Adipose tissue (tissue), 3 donors: ENCODE results near the gene ZYG11B. TPM values are rescaled to one million over a fixed set of nuclear protein-coding genes. Genes with fewer than 3 reads are reported as not detected.
"Not testable (repeated sequence)": the region's sequence is repeated elsewhere in the genome, so short reads cannot be mapped to it uniquely, and the experiment has no call there.

Experiments used
- H3K27ac ChIP-seq: one replicate; pipeline ENCODE4 v1.5.1; 2013; ENCODE audit warnings: low read depth, low read length
- WGBS, 3 donors: extraction: QIAGEN DNeasy Blood & Tissue Kit; methylation state at CpG; one replicate each; pipeline ENCODE4 v1.1.7; 2013; 5-methylcytosine and 5-hydroxymethylcytosine counted together
- polyA plus RNA-seq, 3 donors: library from polyadenylated mRNA; stranded (reverse); fragments of 200-250 nt; gene quantifications; one replicate each; pipeline ENCODE4 v1.2.3, GENCODE V29; 2013
- donor health status: healthy with polysubstance abuse.
- donor health status: Bipolar disorder and iron deficiency.
- donor health status: healthy.

Gene ZYG11B
- polyA plus RNA-seq, 3 donors, result 2.8 to 8.8 (median 6.9) TPM

DNA sequence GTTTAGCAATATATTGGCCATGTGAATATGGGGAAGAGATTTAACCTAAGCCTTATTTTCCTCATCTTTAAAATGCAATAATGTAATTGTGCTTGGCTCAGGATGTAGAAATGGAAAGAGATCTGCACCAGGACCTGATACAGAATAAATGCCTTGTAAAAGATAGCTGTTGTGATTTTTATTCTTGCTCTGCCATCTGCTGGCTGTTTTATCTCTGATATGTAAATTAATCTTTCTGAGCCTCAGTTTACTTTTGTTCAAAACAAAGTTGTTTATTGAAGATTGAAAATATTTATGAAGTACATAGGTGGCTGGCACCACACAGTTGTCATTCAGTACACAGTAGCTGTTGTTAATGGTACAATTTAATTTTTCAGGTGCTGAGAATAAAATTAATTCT lies 21.9 kb downstream of the ZYG11B start:
- no peak overlapping the region for H3K27ac ChIP-seq

DNA sequence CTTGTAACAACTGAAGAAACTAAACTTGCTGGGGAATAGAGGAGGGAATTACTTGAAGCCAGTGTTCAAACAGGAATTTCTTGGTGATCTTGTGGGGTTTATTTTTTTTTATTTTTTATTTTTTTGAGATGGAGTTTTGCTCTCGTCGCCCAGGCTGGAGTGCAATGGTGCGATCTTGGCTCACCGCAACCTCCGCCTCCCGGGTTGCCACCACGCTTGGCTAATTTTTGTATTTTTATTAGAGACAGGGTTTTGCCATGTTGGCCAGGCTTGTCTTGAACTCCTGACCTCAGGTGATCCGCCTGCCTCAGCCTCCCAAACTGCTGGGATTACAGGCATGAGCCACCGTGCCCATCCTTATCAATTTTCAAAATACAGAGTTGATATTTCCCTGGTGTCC lies 23.2 kb downstream of the ZYG11B start:
- not testable (repeated sequence) for H3K27ac ChIP-seq
- 90 to 93% (median 90%) methylated on average over 9 of the region's 9 CpGs for WGBS, 3 donors

DNA sequence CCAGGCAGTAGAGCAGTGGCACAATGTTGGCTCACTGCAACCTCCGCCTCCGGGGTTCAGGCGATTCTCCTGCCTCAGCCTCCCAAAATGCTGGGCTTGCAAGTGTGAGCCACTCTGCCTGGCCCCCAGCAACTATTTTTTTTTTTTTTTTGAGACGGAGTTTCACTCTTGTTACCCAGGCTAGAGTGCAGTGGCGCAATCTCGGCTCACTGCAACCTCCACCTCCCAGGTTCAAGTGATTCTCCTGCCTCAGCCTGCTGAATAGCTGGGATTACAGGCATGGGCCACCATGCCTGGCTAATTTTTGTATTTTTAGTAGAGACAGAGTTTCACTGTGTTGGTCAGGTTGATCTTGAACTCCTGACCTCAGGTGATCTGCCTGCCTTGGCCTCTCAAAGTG lies 23.9 kb downstream of the ZYG11B start:
- not testable (repeated sequence) for H3K27ac ChIP-seq
- 85 to 96% (median 89%) methylated on average over 6 of the region's 6 CpGs for WGBS, 3 donors

DNA sequence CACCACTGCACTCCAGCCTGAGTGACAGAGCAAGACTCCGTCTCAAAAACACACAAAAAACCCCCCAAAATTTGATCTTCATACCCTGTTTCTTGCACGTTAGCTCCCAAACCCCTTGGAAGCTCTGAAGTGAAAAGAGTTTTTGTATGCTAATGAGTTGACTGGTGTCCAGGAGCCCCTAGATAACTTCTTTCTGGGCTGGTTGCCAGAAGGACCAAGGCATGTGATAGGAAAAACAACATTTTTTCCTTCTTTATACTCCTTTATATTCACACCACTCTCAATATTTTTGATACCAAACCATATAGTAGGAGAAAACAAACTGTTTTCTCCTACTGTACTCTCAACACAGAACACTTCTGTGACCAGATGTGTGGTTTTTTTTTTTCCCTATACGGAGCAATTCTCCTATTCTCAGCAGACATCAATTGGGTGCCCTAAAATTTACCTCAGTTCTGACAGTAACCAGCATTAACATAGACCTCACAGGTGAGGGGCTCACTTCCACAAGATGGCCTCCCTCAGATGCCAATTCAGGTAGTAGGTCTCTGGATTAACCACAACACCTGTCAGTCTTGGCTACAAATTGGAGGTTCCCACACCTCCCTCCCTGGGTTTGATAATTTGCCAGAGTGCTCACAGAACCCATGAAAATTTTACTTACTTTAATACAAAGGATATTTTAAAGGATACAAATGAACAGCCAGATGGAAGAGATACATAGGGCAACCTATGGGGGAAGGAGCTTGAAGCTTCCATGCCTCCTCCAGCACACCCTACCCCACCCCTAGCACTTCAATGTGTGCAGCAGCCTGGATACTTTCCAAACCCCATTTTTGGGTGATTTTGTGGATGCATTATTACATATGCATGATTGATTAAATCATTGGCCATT lies 25.6 kb downstream of the ZYG11B start:
- WGBS, 3 donors, result 8 to 27% (median 17%) methylated on average over 3 of the region's 3 CpGs
- no peak overlapping the region for H3K27ac ChIP-seq

DNA sequence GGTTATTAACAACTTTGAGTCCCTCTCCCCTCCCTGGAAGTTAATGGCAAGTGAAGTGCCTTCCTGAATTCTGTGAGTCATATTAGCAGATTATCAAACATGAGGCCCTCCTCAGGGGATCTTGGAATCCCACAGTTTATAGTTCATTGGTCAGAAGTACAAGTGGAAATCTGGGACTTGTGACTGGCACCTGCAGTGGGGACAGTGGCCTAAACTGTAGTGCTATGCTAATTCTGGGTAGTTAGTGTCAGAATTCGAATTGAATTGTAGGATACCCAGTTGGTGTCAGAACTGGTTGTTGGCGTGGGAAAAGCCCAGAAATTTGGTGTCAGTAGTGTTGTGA lies 26.2 kb downstream of the ZYG11B start:
- 91 to 95% (median 92%) methylated on average over 2 of the region's 2 CpGs for whole genome bisulfite sequencing, 3 donors
- no peak overlapping the region for H3K27ac ChIP-seq

DNA sequence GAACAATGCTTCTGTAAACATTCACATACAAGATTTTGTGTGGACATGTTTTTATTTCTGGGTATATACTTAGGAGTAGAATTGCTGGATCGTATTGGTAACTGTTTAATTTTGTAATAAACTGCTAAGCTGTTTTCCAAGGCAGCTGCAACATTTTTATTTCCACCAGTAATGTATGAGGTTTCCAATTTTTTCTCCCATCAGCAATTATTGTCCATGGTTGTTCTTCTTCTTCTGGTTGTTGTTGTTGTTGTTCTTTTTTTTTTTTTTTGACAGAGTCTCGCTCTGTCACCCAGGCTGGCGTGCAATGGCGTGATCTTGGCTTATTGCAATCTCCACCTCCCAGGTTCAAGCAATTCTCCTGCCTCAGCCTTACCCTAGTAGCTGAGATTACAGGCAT lies 26.9 kb downstream of the ZYG11B start:
- WGBS, 3 donors, result 90 to 98% (median 96%) methylated on average over 4 of the region's 4 CpGs
- H3K27ac ChIP-seq, result no peak overlapping the region

DNA sequence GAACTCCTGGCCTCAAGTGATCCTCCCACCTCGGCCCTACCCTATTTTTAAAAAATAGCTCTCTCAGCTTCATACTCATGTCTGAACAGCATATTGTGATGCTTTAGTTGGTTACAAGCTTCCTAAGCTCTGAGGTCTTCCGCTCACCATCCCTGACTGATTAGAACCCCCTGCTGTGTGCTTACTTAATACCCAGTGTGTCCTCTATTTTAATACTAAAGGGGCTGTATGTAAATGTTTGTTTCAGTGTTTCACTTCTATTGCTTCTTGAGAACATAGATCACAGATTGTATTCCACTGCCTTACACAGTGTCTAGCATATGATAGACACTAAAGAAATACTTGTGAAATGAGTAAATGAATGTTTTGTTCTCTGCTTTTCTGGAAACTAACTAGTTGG lies 29.8 kb downstream of the ZYG11B start:
- WGBS, 3 donors, result 95 to 99% (median 97%) methylated on average over 2 of the region's 2 CpGs
- H3K27ac ChIP-seq, result no peak overlapping the region

DNA sequence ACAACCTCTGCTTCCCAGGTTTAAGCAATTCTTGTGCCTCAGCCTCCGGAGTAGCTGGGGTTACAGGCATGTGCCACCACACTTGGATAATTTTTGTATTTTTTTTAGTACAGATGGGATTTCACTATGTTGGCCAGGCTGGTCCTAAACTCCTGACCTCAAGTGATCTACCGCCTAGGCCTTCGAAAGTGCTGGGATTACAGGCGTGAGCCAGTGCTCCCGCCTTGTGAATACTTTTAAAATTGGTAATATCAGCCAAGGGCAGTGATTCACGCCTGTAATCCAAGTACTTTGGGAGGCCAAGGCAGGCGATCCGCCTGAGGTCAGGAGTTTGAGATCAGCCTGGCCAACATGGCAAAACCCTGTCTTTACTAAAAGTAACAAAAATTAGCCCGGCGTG lies 33.7 kb downstream of the ZYG11B start:
- 95 to 98% (median 96%) methylated on average over 10 of the region's 10 CpGs for WGBS, 3 donors
- no peak overlapping the region for H3K27ac ChIP-seq

DNA sequence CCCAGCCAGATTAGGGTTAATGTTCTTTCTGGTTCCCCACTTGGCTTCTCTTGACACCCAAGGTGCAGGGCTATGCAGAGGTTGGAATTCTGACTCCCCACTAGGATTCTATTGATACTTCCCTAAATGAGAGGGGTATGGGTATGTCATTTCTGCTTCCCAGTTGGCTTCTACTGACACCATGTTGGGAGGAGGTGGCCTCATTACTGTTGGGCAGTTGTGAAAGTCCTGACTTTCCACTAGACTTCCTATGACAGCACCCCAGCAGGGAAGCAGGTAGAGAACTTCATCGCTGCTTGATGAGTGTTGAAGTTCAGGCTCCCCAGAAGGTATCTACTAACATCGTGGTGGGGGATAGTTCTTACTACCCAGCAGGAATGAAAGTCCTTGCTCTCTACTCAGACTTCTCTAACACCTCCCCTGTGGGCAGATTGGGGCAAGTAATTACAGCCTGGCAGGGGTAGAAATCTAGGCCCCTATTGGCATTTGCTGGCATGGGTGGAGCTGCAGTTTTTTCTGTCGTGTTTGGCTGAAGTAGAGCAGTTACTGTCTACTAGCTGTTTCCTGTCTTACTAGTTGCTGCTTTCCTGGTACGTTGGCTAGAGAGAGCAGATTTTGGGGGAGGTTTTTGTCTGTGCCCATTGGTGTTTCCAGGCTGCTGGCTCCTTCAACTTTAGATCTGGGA lies 41.5 kb downstream of the ZYG11B start:
- WGBS, 3 donors, result 55 to 95% (median 66%) methylated on average over 4 of the region's 4 CpGs
- H3K27ac ChIP-seq, result no peak overlapping the region

DNA sequence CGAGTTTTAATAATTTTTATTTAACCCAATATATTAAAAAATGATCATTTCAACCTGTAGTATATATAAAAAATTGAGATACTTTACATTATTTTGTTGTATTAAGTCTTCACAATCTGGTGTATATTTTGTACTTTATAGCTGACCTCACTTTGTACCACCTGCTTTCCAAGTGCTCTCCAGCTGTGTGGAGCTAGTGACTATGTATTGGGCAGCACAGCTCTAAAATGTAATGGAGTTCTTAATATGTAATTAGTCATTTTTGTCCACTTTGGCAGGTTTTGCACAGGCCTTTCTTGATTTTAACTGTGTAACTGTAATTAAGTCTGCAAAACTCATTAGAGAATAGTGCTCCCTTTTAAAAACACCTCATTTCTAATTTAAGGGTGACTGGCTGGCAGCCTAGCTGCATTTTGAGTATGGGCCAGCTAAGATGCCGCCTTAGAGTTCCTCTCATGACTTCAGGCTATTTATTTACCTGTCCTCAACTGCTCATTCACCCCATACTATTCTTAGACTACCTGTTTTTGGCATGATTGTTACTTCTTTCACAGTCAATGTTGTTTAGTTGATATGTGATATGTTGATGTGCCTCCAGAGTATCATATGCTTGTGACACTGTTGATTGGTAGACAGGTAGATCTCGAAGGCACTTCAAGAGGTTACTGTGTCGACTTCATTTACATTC lies 43.2 kb downstream of the ZYG11B start:
- no peak overlapping the region for H3K27ac ChIP-seq
- 86 to 92% (median 87%) methylated on average over 4 of the region's 4 CpGs for WGBS, 3 donors

DNA sequence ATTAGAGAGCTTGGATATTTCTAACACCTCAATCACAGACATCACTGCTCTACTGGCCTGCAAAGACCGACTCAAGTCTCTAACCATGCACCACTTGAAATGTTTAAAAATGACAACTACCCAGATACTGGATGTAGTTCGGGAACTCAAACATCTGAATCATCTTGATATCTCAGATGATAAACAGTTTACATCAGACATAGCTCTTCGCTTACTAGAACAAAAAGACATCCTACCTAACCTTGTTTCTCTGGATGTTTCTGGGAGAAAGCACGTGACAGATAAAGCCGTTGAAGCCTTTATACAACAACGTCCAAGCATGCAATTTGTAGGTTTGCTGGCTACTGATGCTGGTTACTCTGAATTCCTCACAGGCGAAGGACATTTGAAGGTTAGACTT lies 45.1 kb downstream of the ZYG11B start:
- H3K27ac ChIP-seq, result no peak overlapping the region
- 83 to 93% (median 89%) methylated on average over 7 of the region's 7 CpGs for WGBS, 3 donors

DNA sequence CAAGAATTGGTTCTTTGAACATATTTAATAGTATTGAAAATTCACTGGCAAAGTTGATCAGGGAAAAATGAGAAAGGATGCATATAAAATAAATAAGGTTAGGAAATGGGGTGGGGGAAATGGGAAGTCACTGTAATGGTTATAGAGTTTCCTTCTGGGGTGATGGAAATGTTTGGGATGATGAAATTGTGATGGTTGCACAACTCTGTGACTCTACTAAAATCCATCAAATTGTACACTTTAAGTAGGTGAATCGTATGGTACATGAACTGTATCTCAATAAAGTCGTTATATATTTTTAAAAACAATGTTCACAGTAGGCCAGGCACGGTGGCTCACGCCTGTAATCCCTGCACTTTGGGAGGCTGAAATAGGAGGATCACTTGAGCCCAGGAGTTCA lies 59.9 kb downstream of the ZYG11B start:
- WGBS, 3 donors, result 94 to 99% (median 97%) methylated on average over 4 of the region's 4 CpGs
- H3K27ac ChIP-seq, result no peak overlapping the region

DNA sequence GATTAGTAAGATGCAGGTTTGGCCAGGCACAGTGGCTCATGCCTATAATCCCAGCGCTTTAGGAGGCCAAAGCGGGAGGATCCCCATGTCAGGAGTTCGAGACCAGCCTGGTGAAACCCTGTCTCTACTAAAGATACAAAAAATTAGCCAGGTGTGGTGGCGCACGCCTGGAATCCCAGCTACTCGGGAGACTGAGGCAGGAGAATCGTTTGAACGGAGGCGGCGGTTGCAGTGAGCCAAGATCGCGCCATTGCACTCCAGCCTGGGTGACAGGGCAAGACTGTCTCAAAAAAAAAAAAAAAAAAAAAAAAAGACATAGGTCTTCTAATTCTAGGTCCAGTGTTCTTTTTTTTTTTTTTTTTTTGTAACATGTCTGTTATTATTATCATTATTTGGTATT lies 64.2 kb downstream of the ZYG11B start:
- WGBS, 3 donors, result 97 to 99% (median 97%) methylated on average over 12 of the region's 12 CpGs
- H3K27ac ChIP-seq, result not testable (repeated sequence)

DNA sequence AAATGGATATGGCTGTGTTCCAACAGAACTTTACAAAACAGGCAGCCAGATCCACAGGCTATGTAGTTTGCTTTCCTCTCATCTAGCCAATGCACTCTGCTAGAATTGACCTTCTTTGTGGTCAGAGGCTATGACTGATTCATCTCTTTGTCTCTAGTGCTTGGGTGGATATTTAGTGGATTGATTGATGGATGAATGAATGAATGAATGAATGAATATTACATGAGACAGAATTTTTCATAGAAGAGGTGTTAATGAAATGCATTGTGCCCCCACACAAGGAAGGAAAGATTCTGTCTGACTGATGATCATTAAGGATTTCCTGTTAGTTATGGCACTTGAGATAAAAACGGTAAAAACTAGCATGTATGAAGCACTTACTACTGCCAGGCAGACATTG lies 65.8 kb downstream of the ZYG11B start:
- no peak overlapping the region for H3K27ac ChIP-seq
- WGBS, 3 donors, result 32 to 68% (median 66%) methylated on average over 1 of the region's 1 CpG

DNA sequence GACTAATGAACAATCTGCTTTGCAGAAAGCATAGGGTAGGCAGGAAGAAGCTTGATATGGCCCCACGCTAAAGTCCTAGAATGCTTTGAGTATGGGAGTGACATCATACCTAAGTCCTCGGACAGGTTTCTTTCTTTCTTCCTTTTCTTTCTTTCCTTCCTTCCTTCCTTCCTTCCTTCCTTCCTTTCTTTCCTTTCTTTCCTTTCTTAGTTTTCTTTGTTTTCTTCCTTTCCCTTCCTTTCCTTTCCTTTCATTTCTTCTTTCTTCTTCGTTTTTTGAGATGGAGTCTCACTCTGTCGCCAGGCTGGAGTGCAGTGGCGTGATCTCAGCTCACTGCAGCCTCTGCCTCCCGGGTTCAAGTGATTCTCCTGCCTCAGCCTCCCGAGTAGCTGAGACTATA lies 67.5 kb downstream of the ZYG11B start:
- H3K27ac ChIP-seq, result not testable (repeated sequence)
- 78 to 85% (median 83%) methylated on average over 7 of the region's 7 CpGs for WGBS, 3 donors

DNA sequence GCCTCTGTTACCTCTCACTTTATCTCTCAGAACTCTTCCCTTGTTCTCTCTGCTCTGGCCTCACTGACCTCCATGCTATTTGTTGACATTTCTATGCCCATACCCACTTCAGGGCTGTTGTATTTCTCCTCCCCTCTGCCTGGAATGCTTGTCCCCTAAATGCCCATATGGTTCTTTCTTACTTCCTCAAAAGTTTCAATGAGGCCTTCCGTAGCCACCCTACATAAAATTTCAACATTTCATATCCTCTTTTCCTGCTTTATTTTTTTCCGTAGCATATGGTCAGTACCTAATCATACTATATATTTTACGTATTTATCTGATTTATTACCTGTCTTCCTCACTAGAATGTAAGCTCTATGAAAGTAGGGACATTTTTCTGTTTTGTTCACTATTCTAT lies 69.2 kb downstream of the ZYG11B start:
- 60 to 88% (median 63%) methylated on average over 3 of the region's 3 CpGs for WGBS, 3 donors
- H3K27ac ChIP-seq, result no peak overlapping the region

DNA sequence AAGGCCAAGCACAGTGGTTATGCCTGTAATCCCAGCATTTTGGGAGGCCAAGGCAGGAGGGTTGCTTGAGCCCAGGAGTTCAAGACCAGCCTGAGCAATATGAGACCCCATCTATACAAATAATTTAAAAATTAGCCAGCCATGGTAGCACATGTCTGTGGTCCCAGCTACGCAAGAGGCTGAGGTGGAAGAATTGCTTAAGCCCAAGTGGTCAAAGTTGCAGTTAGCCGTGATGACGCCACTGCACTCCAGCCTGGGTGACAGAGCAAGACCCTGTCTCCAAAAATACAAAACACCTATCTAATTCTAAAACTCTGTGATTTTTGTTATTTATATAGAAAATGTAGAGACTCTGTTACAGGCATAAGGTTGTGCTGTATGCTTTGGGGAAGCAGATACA lies 72.1 kb downstream of the ZYG11B start:
- 66 to 93% (median 81%) methylated on average over 3 of the region's 3 CpGs for WGBS, 3 donors
- no peak overlapping the region for H3K27ac ChIP-seq

DNA sequence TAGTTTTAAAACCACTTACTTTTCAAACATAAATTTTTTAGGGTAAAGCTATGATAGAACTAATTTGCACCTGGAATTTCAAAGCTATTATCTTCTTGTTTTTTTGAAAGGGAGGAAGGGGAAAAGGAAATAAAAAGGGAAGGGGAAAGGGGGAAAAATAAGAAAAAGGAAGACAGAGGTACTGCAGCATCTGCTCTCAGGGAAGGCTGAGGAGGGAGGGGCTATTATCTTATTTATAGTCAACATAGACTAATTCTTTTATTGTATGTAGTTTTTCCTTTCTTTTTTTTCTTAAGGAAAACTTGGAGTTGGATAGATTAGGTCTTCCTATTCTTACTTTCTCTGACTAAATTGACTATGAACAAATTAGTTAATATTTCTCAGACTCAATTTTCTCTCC lies 74.8 kb downstream of the ZYG11B start:
- no peak overlapping the region for H3K27ac ChIP-seq

DNA sequence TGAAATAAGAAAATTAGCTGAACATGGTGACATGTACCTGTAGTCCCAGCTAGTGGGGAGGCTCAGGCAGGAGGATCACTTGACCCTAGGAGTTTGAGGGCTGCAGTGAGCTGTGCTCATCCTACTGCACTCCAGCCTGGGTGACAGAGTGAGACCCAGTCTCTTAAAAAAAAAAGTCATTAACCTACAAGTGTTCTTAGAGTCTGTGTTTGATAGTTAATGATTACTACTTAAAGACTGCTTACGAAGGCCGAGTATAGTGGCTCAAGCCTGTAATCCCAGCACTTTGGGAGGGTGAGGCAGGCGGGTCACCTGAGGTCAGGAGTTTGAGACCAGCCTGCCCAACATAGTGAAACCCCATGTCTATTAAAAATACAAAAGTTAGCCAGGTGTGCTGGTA lies 77.8 kb downstream of the ZYG11B start:
- not testable (repeated sequence) for H3K27ac ChIP-seq
- 93 to 98% (median 95%) methylated on average over 3 of the region's 3 CpGs for WGBS, 3 donors

DNA sequence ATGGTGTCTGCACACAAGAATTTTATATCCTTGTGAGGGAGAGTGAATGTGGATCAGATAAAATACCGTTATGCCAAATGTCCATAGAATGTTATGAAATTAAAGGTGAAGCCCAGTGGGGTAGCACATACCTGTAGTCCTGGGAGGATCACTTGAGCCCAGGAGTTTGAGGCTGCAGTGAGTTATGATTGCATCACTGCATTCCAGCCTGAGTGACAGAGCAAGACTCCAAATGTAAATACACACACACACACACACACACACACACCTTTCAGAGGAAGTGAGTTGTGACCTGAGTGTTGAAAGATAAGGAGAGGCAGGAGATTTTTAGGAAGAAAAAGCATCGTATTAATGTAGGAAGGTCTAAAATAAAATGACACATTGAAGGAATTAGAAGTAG lies 88.2 kb downstream of the ZYG11B start:
- 73 to 92% (median 83%) methylated on average over 2 of the region's 2 CpGs for WGBS, 3 donors
- H3K27ac ChIP-seq, result no peak overlapping the region
